Activated B cell treated with CpG ODN at 0.5 μM for 24 hours (primary cell): ENCODE measurements around the gene APBA1. TPM values are rescaled to one million over a fixed set of nuclear protein-coding genes. Genes with fewer than 3 reads are reported as not detected.

ENCODE experiments used
- ATAC-seq: fragments of 200-7000 bp; cut with Tn5 transposase; one replicate; pipeline ENCODE4 v1.10.0; 2021; ENCODE audit warnings: low read depth, mild to moderate bottlenecking, moderate library complexity
- CTCF ChIA-PET: fragments of 350-600 bp; sonication (Branson Sonifier 250); formaldehyde crosslinking; loops from one replicate; lab custom pipeline; 2021; ENCODE audit warnings: antibody characterized with exemption; lab: Charles Lee
- POLR2A ChIA-PET: fragments of 350-600 bp; sonication (Branson Sonifier 250); formaldehyde crosslinking; loops from one replicate; lab custom pipeline; 2021; ENCODE audit warnings: antibody characterized with exemption; lab: Charles Lee
- DNase-seq: peaks from one replicate; pipeline ENCODE4 v3.0.0; 2022
- H3K27ac Mint-ChIP-seq: one replicate; pipeline ENCODE4 v1.8.0; 2020; ENCODE audit warnings: mixed read lengths
- H3K27me3 Mint-ChIP-seq: one replicate; pipeline ENCODE4 v1.8.0; 2021; ENCODE audit warnings: mixed read lengths
- H3K36me3 Mint-ChIP-seq: one replicate; pipeline ENCODE4 v1.8.0; 2021; ENCODE audit warnings: low read depth, mixed read lengths
- H3K4me1 Mint-ChIP-seq: one replicate; pipeline ENCODE4 v1.8.0; 2021; ENCODE audit warnings: mixed read lengths
- H3K4me3 Mint-ChIP-seq: one replicate; pipeline ENCODE4 v1.8.0; 2020; ENCODE audit warnings: mild to moderate bottlenecking, mixed read lengths
- H3K9me3 Mint-ChIP-seq: one replicate; pipeline ENCODE4 v1.8.0; 2020; ENCODE audit warnings: mixed read lengths
- intact Hi-C: fragments of 100-400 bp; cut with micrococcal nuclease; formaldehyde crosslinking; loops from one replicate; pipeline ENCODE4 v1.15.1; 2024
- total RNA-seq: library from RNA; stranded (reverse); gene quantifications from 2 replicates; pipeline ENCODE4 v1.2.3, GENCODE V29; 2022
- TF ChIP-seq, protein P1 (sequence below): fragments of 200-600 bp; IDR thresholded peaks from one replicate; pipeline ENCODE4 v1.8.0; 2022; ENCODE audit warnings: antibody characterized with exemption, mild to moderate bottlenecking

APBA1 gene
- total RNA-seq, 1 donor from 2014 or later, result not detected

DNA sequence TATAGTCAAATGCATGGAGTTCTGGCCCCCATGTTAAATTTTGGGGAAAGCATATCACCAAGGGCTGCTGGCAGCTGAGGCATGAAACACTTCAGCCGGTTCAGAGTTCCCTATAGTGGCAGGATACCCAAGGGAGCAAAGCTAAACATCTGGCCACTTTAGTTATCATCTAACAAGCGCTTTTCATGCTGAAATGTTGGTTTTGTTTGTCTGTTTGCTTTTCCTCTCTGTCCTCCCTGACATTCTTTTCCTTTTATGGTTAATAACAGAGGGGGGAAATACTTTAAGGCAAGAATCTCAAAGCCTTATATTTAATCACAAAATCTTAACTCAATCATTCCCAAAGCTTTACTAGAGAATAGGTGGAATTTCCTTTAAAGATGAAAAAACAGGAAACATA, 11.9 kb downstream of the APBA1 start:
- peaks cover 17% of the 10 kb centered on the region for H3K27me3 Mint-ChIP-seq
- POLR2A ChIA-PET, result no interaction called here
- CTCF ChIA-PET, result no interaction called here
- no peak for ATAC-seq
- DNase-seq, result no peak
- H3K4me3 Mint-ChIP-seq, result no peak overlapping the region
- no peaks in the 10 kb centered on the region for H3K9me3 Mint-ChIP-seq
- no peaks in the 10 kb centered on the region for H3K4me1 Mint-ChIP-seq
- TF ChIP-seq, protein P1, sequence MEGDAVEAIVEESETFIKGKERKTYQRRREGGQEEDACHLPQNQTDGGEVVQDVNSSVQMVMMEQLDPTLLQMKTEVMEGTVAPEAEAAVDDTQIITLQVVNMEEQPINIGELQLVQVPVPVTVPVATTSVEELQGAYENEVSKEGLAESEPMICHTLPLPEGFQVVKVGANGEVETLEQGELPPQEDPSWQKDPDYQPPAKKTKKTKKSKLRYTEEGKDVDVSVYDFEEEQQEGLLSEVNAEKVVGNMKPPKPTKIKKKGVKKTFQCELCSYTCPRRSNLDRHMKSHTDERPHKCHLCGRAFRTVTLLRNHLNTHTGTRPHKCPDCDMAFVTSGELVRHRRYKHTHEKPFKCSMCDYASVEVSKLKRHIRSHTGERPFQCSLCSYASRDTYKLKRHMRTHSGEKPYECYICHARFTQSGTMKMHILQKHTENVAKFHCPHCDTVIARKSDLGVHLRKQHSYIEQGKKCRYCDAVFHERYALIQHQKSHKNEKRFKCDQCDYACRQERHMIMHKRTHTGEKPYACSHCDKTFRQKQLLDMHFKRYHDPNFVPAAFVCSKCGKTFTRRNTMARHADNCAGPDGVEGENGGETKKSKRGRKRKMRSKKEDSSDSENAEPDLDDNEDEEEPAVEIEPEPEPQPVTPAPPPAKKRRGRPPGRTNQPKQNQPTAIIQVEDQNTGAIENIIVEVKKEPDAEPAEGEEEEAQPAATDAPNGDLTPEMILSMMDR, result no peak
- intact Hi-C loops, result no loop called here
- no peak overlapping the region for H3K27ac Mint-ChIP-seq
- no peaks in the 10 kb centered on the region for H3K36me3 Mint-ChIP-seq

DNA sequence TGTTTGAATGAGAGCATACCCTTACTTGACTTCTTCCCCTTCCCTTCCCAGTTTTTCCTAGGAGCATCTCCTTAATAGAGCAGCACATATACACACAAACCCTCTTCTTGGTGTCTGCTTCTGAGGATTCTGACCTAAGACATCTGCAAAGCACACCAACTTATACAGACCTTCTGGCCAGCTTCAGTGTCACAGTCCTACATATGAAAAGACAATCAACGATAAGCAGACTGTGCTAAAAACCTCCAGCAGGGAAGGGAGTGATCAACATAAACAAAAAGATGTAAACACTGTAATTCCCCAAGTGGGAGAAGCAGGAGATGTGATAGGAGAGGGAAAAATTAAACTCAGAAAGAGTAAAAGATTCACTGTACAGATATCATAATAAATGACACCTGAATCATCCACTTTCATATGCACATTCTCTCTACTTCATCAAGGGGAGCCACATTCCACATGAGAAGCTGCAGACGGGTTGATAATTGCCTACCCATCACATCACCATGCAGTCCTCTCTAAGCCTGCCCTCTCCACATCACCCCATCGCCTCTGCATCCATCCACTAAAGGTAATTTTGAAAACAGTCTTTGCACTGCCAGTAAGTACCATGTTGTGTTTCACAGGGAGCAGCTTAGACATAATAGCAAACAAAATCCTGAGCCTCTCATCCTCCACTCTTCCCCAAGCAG, 13.0 kb downstream of the APBA1 start:
- POLR2A ChIA-PET, result no interaction called here
- H3K4me1 Mint-ChIP-seq, result no peaks in the 10 kb centered on the region
- H3K4me3 Mint-ChIP-seq, result no peak overlapping the region
- DNase-seq, result no peak
- H3K36me3 Mint-ChIP-seq, result no peaks in the 10 kb centered on the region
- no peaks in the 10 kb centered on the region for H3K9me3 Mint-ChIP-seq
- TF ChIP-seq, protein P1, result no peak
- H3K27me3 Mint-ChIP-seq, result peaks cover 14% of the 10 kb centered on the region
- no peak overlapping the region for H3K27ac Mint-ChIP-seq
- no peak for ATAC-seq
- CTCF ChIA-PET, result no interaction called here
- intact Hi-C loops, result no loop called here

DNA sequence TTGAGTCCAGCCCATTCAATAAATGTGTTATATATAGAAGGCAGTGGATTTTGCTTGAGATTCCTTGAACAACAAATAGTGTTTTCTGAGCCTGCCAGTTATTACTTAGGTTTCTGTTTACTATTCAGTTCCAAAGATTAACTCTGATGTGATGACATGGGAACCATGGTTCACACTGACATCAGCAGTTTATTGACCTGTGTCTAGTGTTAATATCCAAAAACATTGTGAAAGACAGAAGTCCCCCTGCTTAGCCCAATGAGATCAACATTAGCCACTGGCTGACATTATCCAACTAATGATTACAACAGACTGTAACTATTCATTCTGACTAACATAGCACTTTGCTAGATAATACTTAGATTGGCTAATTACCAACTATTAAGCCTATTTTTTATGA, 14.9 kb downstream of the APBA1 start:
- peaks cover 12% of the 10 kb centered on the region for H3K27me3 Mint-ChIP-seq
- H3K36me3 Mint-ChIP-seq, result no peaks in the 10 kb centered on the region
- no peaks in the 10 kb centered on the region for H3K9me3 Mint-ChIP-seq
- POLR2A ChIA-PET, result no interaction called here
- ATAC-seq, result no peak
- CTCF ChIA-PET, result no interaction called here
- H3K4me3 Mint-ChIP-seq, result no peak overlapping the region
- TF ChIP-seq, protein P1, result no peak
- no peak overlapping the region for H3K27ac Mint-ChIP-seq
- intact Hi-C loops, result no loop called here
- DNase-seq, result no peak
- no peaks in the 10 kb centered on the region for H3K4me1 Mint-ChIP-seq

DNA sequence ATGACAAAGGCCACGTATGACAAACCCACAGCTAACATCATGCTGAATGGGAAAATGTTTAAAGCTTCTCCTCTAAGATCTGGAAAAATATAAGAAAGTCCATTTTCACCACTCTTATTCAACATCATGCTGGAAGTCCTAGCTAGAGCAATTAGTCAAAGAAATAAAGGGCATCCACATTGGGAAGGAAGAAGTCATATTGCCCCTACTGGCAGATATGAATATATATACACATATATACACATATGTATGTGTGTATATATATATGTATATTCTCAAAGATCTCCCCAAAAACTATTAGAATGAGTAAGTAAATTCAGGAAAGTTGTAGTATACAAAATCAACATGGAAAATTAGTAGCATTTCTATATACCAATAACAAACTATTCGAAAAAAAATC, 17.1 kb downstream of the APBA1 start:
- CTCF ChIA-PET, result no interaction called here
- Mint-ChIP-seq H3K4me1 (no peaks in the 10 kb centered on the region), H3K27ac (no peak overlapping the region), H3K9me3 (no peaks in the 10 kb centered on the region), H3K36me3 (no peaks in the 10 kb centered on the region), H3K27me3 (peaks cover 8% of the 10 kb centered on the region), H3K4me3 (no peak overlapping the region)
- POLR2A ChIA-PET, result no interaction called here
- no peak for DNase-seq
- TF ChIP-seq, protein P1, result no peak
- intact Hi-C loops, result no loop called here
- no peak for ATAC-seq

DNA sequence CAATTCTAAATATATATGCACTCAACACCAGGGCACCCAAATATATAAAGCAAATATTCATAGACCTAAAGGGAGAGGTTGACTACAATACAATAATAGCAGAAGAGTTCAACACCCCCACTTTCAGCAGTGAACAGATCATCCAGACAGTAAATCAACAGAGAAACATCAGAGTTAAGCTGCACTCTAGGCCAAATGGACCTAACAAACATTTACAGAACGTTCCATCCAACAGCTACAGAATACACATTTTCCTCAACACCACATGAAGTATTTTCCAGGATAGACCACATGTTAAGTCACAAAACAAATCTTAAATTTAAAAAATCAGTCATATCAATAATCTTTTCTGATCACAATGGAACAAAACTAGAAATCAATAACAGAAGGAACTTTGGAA, 18.9 kb downstream of the APBA1 start:
- intact Hi-C loops, result no loop called here
- CTCF ChIA-PET, result no interaction called here

More for the DNA sequence above, 18.9 kb downstream of the APBA1 start:
- POLR2A ChIA-PET, result no interaction called here
- peaks cover 6% of the 10 kb centered on the region for H3K27me3 Mint-ChIP-seq
- TF ChIP-seq, protein P1, result no peak
- H3K36me3 Mint-ChIP-seq, result no peaks in the 10 kb centered on the region
- ATAC-seq (no peak), DNase-seq (no peak)
- H3K4me1 Mint-ChIP-seq, result no peaks in the 10 kb centered on the region
- H3K9me3 Mint-ChIP-seq, result no peaks in the 10 kb centered on the region
- no peak overlapping the region for H3K27ac Mint-ChIP-seq
- no peak overlapping the region for H3K4me3 Mint-ChIP-seq
